ENCODE results near the gene SLC16A8. TPM values are rescaled to one million over a fixed set of nuclear protein-coding genes. Genes with fewer than 3 reads are reported as not detected.

Gene SLC16A8
- total RNA-seq, 1 experiment from 2014 or later = not detected

GRCh38 chr22:38056969-38057891 is 26.8 kb downstream of the SLC16A8 start, which contains the start of gene PICK1 (continued):
- TF ChIP-seq MAX (IDR thresholded peaks at IDR 0.05) (no peak; the same call in 1 of the 2 replicates), SP1 (IDR thresholded peaks at IDR 0.05; ENCODE audit: low read depth) (peak; percentile 84), ZBTB33 (IDR thresholded peaks at IDR 0.05; ENCODE audit: extremely low read depth, insufficient replicate concordance, low read length) (no peak), SIN3A (IDR thresholded peaks at IDR 0.05; ENCODE audit: low read depth) (no peak), CBX3 (IDR thresholded peaks at IDR 0.05; ENCODE audit: low read depth) (no peak), POLR2AphosphoS5 (IDR thresholded peaks at IDR 0.05; ENCODE audit: low read depth, low read length) (peak; percentile 86), EZH2phosphoT487 (IDR thresholded peaks at IDR 0.05; ENCODE audit: borderline replicate concordance) (no peak), FOSL1 (IDR thresholded peaks at IDR 0.05; ENCODE audit: low read depth) (no peak), JUND (IDR thresholded peaks at IDR 0.05) (no peak), TCF7L2 (IDR thresholded peaks at IDR 0.05; ENCODE audit: borderline replicate concordance, extremely low read depth, insufficient read depth, insufficient read length) (peak; percentile 91), ATF3 (IDR thresholded peaks at IDR 0.05) (no peak), RAD21 (IDR thresholded peaks at IDR 0.05; ENCODE audit: low read depth) (no peak), POLR2A (IDR thresholded peaks at IDR 0.05; ENCODE audit: borderline replicate concordance, extremely low read depth, insufficient read depth, insufficient read length) (peak; percentile 74)

Measured in HCT116 (cell line).